Right ventricle myocardium inferior (tissue), 1 donor: Measurements from ENCODE around the gene SMC6. TPM values are rescaled to one million over a fixed set of nuclear protein-coding genes. Genes with fewer than 3 reads are reported as not detected.

ENCODE experiments used
- ATAC-seq: fragments of 200-7000 bp; cut with Tn5 transposase; one replicate; pipeline ENCODE4 v1.9.1; 2020; ENCODE audit warnings: mild to moderate bottlenecking, moderate library complexity
- DNase-seq: peaks from one replicate; pipeline ENCODE4 v3.0.0; 2021; ENCODE audit errors: missing footprints
- intact Hi-C: fragments of 100-400 bp; cut with DNase I; formaldehyde crosslinking; loops from one replicate; pipeline ENCODE4 v1.11.0; 2022
- total RNA-seq: library from RNA; stranded (reverse); fragmentation: NEBNext Ultra II Directional; extraction: Animal tissue kit (Norgen Biotek cat#: 25700); gene quantifications from one replicate; pipeline ENCODE4 v1.2.1, GENCODE V29; 2021
- donor health status: DM: no; HTN: yes; CAD: no; lungs with severe emphysema.

The SMC6 gene
- total RNA-seq, 1 donor from 2014 or later: 12.7 TPM

DNA sequence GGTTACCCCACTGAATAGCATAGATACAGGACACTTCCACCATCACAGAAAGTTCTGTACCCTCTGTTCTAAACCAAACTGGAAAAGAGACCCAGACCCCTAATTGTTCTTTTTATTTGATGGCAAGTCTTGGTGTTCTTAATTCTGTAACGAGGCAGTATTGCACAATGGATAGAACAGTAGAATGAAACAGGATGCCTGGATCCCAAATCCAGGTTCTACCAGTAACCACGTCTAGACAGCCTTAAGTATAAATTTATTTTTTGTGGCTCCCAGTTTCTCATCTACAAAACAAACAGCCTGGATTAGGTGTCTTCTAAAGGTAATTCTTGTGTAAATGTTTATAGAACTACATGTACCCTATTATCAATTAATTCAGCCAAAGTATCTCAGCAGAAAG lies 23.7 kb downstream of the SMC6 start:
- intact Hi-C loops: no loop called here
- DNase-seq (no peak), ATAC-seq (no peak)

GRCh38 chr2:17728210-17728609 lies 25.4 kb downstream of the SMC6 start:
- no peak for ATAC-seq
- DNase-seq: no peak
- intact Hi-C loops: no loop called here

- no peak for DNase-seq
- intact Hi-C loops: loop anchor here (1.0 kb wide), 1 partner anchor 111 kb away; no protein-coding TSS in a partner anchor
- no peak for ATAC-seq
These were observed 33.8 kb downstream of the SMC6 start for GRCh38 chr2:17719562-17720371.

GRCh38 chr2:17718689-17719088 lies 34.9 kb downstream of the SMC6 start:
- intact Hi-C loops: no loop called here
- no peak for ATAC-seq
- DNase-seq: no peak

- DNase-seq (no peak), ATAC-seq (no peak)
- intact Hi-C loops: no loop called here
These were observed 35.9 kb downstream of the SMC6 start for GRCh38 chr2:17717666-17718065.

DNA sequence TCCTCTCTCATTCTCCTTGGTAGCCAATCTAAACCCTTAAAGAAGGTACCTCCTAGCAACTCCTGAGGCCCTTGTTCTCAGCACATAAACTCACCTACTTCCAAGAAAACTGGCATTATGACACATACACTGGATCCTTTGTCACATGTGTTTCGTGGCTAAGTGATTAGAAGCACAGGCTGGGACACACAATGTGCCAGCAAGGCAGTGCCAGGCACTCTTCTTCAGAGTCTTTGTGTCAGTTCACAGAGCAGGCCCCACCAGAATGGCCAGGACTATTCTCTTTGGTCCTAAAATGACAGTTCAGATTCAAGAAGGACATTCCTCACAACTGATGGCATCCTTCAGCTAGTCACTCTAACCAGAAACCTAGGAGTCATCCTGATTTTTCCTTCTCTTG lies 40.3 kb downstream of the SMC6 start:
- no peak for DNase-seq
- intact Hi-C loops: no loop called here
- no peak for ATAC-seq

DNA sequence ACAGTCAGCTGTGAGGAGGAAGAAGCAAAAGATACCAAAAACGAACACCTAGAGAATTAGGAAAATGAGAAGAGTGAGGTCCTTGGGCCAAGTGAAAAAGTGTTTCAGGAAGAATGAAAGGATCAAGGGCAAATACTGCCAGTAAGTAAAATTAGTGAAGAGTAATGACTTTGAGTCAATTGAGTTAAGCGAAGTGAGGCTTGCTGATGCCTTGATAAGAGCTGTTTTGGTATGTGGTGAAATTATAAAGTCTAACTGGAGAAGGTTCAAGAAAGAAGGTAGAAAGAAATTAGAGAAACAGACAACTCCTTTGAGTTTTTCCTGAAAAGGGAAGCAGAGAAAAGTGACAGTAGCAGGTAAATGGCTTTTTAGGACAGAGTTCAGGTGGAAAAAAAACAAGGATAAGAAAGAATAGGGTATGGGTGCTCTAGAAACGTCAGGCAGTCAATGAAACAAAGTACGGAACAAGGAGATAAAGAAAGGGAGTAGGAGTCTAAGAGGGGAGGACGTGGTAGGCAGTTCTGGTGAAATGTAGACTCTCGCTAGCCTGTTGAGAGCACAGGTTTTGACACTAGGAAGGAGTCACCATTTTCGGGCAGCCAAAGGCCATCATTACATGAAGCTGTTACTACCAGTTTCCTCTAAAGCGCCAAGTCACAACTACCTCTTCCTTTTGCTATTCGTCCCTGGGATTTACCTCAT lies 42.9 kb downstream of the SMC6 start:
- DNase-seq: no peak
- ATAC-seq: no peak
- intact Hi-C loops: no loop called here

DNA sequence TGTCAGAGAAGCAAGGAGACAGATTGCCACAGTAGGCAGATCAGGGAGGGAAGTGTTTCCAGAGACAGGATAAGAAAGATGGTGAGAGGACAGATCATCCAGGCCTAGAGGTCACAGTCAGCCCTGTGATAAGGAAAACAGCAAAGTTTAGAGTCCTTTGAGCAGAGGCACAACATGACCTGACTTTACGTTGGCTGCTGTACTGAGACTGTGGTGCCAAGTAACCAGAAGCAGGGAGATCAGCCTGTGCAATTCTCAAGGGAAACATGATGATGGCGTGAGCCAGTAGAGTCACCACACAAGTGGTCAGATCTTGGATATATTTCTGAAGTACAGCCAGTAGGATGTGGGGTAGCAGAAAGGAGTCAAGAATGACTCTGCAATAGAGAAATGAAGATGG lies 43.7 kb downstream of the SMC6 start:
- DNase-seq (no peak), ATAC-seq (peak; percentile 57)
- intact Hi-C loops: no loop called here

GRCh38 chr2:17708501-17708900 lies 45.1 kb downstream of the SMC6 start:
- ATAC-seq: no peak
- DNase-seq: no peak
- intact Hi-C loops: no loop called here

GRCh38 chr2:17706845-17707244 lies 46.8 kb downstream of the SMC6 start:
- ATAC-seq (no peak), DNase-seq (no peak)
- intact Hi-C loops: no loop called here

DNA sequence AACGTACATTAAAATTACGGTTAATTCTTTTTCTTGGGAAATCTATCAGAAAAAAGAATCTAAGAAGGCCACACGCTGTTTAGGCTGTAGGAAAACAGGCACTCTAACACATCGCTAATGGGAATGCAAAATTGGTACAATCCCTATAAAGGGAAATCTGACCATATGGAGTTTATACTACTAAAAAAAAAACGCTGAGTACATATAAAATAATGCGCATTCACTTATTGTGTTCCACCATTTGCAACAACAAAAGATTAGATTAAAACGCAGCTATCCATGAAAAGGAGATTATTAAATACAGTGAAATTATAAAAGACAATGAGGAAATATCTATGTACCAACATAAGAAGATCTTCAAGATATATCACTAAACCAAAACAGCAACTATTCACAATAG lies 62.8 kb downstream of the SMC6 start:
- ATAC-seq (no peak), DNase-seq (no peak)
- intact Hi-C loops: no loop called here

DNA sequence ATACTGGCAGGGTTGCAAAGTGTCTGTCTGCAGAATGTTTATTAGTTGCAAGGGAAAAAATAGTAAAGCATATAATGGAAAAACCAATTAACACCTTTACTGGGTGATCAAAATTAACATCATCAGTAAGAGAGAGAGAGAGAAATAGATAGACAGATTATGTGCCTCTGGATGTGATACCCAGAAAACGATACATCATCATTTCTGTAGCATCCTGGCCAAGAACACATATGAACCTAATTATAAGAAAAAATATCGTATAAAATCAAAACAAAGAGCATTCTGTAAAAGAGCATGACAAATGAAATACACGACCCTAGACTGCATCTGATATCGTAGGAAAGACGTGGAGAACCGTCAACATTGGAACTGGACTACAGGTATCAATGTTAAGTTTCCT lies 64.6 kb downstream of the SMC6 start:
- ATAC-seq: no peak
- no peak for DNase-seq
- intact Hi-C loops: no loop called here

- no peak for DNase-seq
- intact Hi-C loops: no loop called here
- ATAC-seq: no peak
These were observed 65.0 kb downstream of the SMC6 start for GRCh38 chr2:17688600-17688999.

GRCh38 chr2:17683981-17684380 lies 69.6 kb downstream of the SMC6 start:
- no peak for DNase-seq
- ATAC-seq: no peak
- intact Hi-C loops: no loop called here

DNA sequence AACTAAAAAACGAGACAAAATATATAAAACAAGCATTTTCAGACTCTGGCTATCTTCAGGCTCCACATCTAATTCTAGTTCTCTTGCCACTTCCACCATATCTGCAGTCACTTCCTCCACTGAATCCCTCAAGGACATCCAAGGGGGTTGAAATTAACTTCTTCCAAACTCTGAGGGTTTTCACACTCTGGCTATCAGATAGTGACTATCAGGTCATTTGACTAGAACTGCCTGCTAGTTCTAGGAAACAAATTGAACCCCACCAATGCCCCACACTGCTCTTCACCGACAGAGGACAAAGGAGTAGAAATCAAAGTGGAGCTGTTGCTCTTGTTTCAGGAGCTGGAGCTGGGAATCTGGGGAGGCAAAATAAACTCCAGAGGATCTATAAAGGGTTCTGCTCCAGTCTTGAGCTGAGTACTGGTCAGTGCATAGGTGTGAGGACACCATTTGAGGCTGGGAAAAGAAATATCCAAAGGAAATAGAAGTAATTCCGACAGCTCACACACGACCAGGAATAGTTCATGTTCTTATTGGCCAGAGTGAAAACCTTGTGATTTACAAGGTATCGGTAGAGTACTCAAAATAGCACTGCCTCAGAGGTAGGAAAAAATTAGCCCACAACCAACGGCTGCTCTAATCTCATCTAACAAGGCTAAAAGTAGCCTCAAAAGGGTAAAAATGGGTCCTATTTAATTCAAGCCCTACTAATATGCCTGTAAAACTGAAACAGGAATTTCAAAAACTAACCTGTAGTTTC lies 71.3 kb downstream of the SMC6 start:
- no peak for ATAC-seq
- no peak for DNase-seq
- intact Hi-C loops: no loop called here

- intact Hi-C loops: no loop called here
- ATAC-seq: no peak
- DNase-seq: no peak
These were observed 73.5 kb downstream of the SMC6 start for GRCh38 chr2:17680119-17680518.

DNA sequence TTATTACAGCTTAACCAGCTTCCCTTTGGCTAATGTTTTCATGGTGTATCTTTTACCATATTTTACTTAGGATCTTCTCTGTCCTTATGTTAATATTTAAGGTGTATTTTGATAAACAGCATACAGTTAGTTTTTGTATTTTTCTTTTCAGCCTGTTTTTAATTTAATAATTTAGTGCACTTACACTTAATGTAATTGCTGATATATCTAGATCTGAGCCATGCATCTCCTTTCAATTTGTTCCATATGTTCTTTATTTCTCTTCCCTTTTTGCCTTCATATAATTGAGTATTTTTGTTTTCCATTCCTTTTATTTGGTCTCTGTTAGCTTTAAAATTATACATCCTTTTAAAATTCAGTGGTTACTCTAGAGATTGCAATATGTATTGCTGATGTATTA lies 78.8 kb downstream of the SMC6 start:
- no peak for DNase-seq
- intact Hi-C loops: loop anchor here (5.0 kb wide), 1 partner anchor 903 kb away; no protein-coding TSS in a partner anchor
- ATAC-seq: no peak

DNA sequence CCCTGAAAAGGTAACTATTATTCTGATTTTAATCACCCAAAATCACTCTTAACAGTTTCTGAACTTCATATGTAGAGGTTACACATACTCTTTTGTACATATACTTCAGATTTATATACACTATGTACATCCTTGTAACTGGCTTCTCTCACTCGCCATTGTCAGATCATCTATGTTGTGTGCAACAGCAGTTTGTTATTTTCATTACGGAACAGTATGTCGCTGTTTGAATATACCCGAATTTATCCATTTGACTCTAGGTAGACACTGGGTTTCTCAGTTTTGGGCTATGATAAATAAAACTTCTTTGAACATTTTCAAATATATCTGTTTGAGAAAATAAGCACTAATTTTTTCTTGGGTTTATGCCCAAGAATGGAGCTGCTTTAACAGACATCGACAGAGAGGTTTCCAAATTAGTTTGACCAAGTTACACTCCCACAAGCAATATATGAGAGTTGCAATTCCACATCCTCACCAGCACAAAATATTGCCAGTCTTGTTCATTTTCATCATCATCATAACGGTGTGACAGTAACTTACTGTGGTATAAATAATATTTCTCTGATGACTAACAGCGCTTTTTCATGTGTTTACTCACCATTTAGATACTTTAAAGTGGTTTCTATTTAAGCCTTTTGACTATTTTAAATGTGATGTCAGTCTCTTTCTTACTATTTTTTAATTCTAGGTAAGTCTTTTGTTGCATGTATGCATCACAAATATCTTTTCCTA lies 80.9 kb downstream of the SMC6 start:
- DNase-seq (no peak), ATAC-seq (no peak)

DNA sequence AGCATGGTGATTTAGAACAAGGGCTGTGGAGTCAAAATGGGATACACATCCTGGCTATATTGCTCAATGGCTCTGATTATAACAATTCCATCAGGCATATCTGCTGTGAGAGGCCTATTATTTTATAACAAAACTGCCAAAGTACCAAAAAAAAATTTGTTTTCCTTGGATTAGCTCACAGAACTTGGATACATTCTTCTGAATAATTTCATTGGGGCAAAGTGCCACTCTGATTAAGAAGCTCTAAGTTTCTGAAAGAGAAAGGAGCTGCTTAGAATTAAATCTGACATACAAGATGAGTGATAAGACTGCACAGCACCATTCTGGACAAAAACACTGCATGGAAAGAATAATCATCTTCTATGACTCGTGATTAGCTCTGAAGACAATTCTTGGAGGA lies 85.7 kb downstream of the SMC6 start:
- DNase-seq (no peak), ATAC-seq (no peak)
- intact Hi-C loops: loop anchor here (5.0 kb wide), 2 partner anchors 126 to 196 kb away; partner anchors contain the start of gene VSNL1

More for the DNA sequence above, 80.9 kb downstream of the SMC6 start:
- intact Hi-C loops: loop anchor here (5.0 kb wide), 1 partner anchor 900 kb away; no protein-coding TSS in a partner anchor
